Measurements from ENCODE around the gene RTL10. TPM values are rescaled to one million over a fixed set of nuclear protein-coding genes. Genes with fewer than 3 reads are reported as not detected.

The RTL10 gene
- total and polyA plus RNA-seq, 10 of the 15 experiments (the other 5 are each of a cell fraction or from before 2014, with no cell fraction given) = 5.3 to 18.1 (median 10.3) TPM

DNA sequence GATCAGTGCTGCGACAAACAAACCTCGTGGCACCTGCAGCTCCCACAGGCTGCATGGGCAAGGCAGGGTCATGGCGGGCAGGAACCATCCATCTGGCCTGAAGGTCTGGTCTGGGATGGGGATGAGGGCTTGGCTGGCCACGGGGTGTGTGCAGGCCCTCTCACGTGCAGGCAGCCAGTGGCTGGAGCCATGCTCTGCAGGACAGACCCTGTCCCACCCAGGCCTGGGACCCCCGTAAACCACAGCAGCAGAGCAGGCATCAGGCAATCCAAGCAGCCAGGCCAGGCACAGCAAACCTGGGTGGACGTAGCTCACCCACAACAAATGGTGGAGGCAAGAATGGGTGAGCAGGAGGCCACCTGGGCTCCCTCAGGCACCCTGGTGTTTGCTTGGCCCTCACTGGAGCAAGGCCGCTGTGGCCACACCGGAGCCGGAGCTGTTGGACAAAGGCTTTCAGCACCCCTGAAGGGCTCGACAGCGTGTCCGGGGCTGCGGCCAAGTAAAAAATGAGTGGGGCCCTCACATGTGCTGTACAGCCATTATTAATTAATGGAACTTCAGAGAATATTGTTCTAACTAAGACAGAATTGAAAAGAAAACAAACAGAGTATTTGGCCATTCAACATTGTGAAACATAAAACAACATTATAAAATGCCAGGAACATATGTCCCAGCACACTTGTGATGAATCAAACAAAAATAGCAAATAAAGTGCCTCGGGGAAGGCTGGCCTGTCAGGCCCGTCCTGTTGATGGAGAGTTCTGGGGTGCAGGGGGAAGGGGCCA lies 24.0 kb upstream of the RTL10 start:
- no peak for FAIRE-seq
- CTCF ChIA-PET = no interaction called here
- TF ChIP-seq ZBED1 (IDR thresholded peaks at IDR 0.05; ENCODE audit: borderline replicate concordance) = no peak
- no peak for TF ChIP-seq POU2F2 (IDR thresholded peaks at IDR 0.05; ENCODE audit: borderline replicate concordance, low read depth, low read length)
- no peak for TF ChIP-seq FOXM1 (IDR thresholded peaks at IDR 0.05; ENCODE audit: low read depth, low read length)
- no peak for TF ChIP-seq IRF4 (IDR thresholded peaks at IDR 0.05; ENCODE audit: low read depth, low read length)
- TF ChIP-seq RFX5 (IDR thresholded peaks at IDR 0.05; ENCODE audit: low read depth, low read length) = no peak
- no peak for TF ChIP-seq JUNB (IDR thresholded peaks at IDR 0.05)
- TF ChIP-seq ZNF274 (IDR thresholded peaks at IDR 0.05; ENCODE audit: insufficient read depth, insufficient read length) = no peak
- TF ChIP-seq RUNX3 (IDR thresholded peaks at IDR 0.05; ENCODE audit: low read length) = no peak
- no peak for TF ChIP-seq PAX5 (IDR thresholded peaks at IDR 0.05; ENCODE audit: borderline replicate concordance, low read depth, low read length)
- TF ChIP-seq TARDBP (IDR thresholded peaks at IDR 0.05; ENCODE audit: borderline replicate concordance) = no peak
- TF ChIP-seq YBX1 (IDR thresholded peaks at IDR 0.05) = no peak
- no peak for TF ChIP-seq BHLHE40 (IDR thresholded peaks at IDR 0.05; ENCODE audit: borderline replicate concordance in 1 of 2, low read depth in 2 of 2, low read length in 1 of 2)
- no peak for TF ChIP-seq POLR2AphosphoS5 (IDR thresholded peaks at IDR 0.05; ENCODE audit: low read length)
- no peak for TF ChIP-seq GABPA (IDR thresholded peaks at IDR 0.05; ENCODE audit: low read depth)

More for the DNA sequence above, 24.0 kb upstream of the RTL10 start:
- ATAC-seq (no peak), DNase-seq (ENCODE audit: low read depth, low spot score) (no peak)
- H3K4me1 ChIP-seq (ENCODE audit: control insufficient read depth, insufficient read depth, low read length) = no peaks in the 10 kb centered on the region
- no peak overlapping the region for H3K9ac ChIP-seq (ENCODE audit: control insufficient read depth, insufficient read depth, low read length)
- H3K27me3 ChIP-seq (replicated peaks in 1 of 2; ENCODE audit: control insufficient read depth in 2 of 2, insufficient read depth in 2 of 2, low read length in 1 of 2) = no peaks in the 10 kb centered on the region
- intact Hi-C loops (cut with micrococcal nuclease; ENCODE audit: unreplicated experiment) = no loop called here
- H3K4me3 ChIP-seq = no peak overlapping the region
- ChIA-PET POLR2A (no interaction called here), RAD21 (ENCODE audit: unreplicated experiment) (no interaction called here), SMC1A (ENCODE audit: uncharacterized antibody, unreplicated experiment) (no interaction called here)
- no peaks in the 10 kb centered on the region for H3K9me3 ChIP-seq (replicated peaks; ENCODE audit: control insufficient read depth, insufficient read depth, low read length)
- H3K4me2 ChIP-seq (ENCODE audit: control insufficient read depth, insufficient read depth) = no peak overlapping the region
- 70% methylated on average over 16 of the region's 16 CpGs for WGBS (ENCODE audit: insufficient coverage, insufficient replicate concordance, low lambda C conversion rate, missing lambda C conversion rate)
- in situ Hi-C loops (cut with MboI) = no loop called here
- H3K27ac ChIP-seq (ENCODE audit: control insufficient read depth, insufficient read depth) = no peak overlapping the region
- no TSS peak for BruUV-seq (replicated peaks)
- H2AFZ ChIP-seq (ENCODE audit: control insufficient read depth, low read depth, low read length) = no peak overlapping the region
- H3K79me2 ChIP-seq (ENCODE audit: control insufficient read depth, insufficient read depth, low read length) = no peaks in the 10 kb centered on the region
- no peaks in the 10 kb centered on the region for H4K20me1 ChIP-seq (ENCODE audit: control insufficient read depth, insufficient read depth)
- H3K36me3 ChIP-seq (ENCODE audit: control insufficient read depth in 2 of 2, insufficient read depth in 2 of 2, low read length in 1 of 2) = no peaks in the 10 kb centered on the region
